ENCODE data around the gene HNRNPA0.

DNA sequence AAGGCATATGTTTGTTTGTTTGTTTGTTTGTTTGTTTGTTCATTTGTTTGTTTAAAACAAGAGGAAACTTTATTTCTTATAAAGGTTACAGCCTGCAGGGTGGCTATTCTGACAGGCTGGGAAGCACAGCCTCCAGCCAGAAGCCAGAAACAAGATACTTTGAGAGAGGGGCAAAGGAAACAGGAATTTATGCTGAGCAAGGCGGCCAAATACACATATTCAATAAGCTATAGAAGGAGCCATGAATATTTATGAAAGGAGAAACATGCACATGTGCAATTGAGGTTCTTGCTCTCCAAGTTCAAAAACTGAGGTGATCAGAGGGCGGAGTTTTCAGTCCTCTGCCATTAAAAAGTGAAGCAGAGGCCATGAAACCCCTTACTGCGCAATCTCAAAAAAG is 37.8 kb downstream of the HNRNPA0 start:
- TF ChIP-seq CTCF (IDR thresholded peaks at IDR 0.05) (no peak), POLR2A (IDR thresholded peaks at IDR 0.05) (no peak)
